Activated gamma-delta T cell (primary cell): ENCODE data around the gene CLSTN3.
A peak's percentile ranks its signal among the peaks of the same experiment; 100 is the strongest.

Experiments
- DNase-seq: peaks from one replicate; lab custom pipeline; 2025; lab: John Stamatoyannopoulos, UW

CLSTN3 gene

GRCh38 chr12:7125632-7126227, 4.4 kb upstream of the CLSTN3 start:
- no peak for DNase-seq

GRCh38 chr12:7127916-7128626, 2.1 kb upstream of the CLSTN3 start:
- no peak for DNase-seq

- DNase-seq = no peak
Observed at GRCh38 chr12:7128681-7129286, 1.4 kb upstream of the CLSTN3 start, which contains the start of gene RBP5. RBP5 (minus strand) TSS chr12:7128889; CDS start chr12:7128775, 114 bp downstream.

- no peak for DNase-seq
Observed at GRCh38 chr12:7129287-7129871, 792 bp upstream of the CLSTN3 start.

DNA sequence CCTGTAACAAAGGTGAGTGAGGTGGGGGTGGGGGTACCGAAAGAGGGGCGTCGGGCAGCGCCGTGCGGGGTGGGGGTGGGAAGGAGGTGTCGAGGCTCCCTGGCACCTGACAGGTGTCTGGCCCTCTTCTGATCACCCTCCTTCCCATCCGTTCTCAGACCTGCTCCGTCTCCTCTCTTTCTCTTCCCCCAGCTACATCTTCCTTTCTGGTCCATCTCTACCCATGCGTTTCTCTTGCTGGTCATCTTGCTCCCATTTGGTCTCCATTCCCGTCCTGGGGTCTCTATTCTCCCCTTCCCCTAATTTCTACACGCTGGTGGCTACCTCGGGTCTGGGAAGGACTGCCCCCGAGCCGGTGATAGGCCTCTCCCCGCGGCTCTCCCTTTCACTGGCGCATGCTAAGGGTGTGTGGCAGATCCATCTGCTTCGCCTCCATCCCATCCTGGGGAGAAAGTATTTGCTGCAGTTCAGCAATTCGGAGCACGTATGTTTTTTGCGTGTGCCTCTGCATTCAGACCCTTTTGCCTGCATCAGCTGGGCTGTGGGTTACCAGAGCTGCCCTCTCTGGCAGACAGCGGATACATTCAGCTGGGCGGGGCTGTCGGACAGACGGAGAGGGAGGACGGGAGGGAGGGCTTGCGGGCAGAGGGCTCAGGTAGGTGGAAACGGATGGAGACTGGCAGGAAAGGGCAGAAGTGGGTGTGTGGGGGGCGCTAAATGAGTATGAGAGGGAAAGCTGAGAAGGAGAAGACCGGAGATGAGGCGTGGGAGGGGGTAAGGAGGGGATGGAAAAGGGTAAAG, 730 bp downstream of the CLSTN3 start:
- peak; percentile 19 for DNase-seq

- DNase-seq = no peak
Observed at GRCh38 chr12:7131502-7131866, 1.3 kb downstream of the CLSTN3 start.

- DNase-seq = no peak
Observed at GRCh38 chr12:7134396-7135166, 4.4 kb downstream of the CLSTN3 start.

GRCh38 chr12:7136071-7136470, 5.9 kb downstream of the CLSTN3 start:
- no peak for DNase-seq

- no peak for DNase-seq
Observed at GRCh38 chr12:7136676-7137075, 6.5 kb downstream of the CLSTN3 start.

- DNase-seq = no peak
Observed at GRCh38 chr12:7137908-7138307, 7.7 kb downstream of the CLSTN3 start.

DNA sequence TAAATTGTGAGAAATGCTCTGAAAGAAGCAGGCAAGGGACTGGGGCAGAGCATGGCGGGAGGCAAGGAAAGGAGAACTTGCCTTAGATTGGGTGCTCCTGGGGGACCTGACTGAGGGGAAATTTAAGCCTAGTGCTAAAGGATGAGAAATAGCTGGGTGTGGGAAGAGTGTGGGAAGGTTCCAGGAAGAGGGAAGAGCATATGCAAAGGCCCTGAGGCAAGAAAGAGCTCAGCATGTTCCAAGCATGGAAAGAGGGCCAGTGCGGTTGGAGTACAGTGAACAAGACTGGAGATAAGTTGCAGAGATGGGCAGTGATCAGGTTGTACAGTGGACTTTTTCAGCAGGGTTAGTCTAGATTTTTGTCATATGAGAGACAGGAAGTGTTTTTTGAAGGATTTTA, 9.0 kb downstream of the CLSTN3 start:
- DNase-seq = no peak

DNA sequence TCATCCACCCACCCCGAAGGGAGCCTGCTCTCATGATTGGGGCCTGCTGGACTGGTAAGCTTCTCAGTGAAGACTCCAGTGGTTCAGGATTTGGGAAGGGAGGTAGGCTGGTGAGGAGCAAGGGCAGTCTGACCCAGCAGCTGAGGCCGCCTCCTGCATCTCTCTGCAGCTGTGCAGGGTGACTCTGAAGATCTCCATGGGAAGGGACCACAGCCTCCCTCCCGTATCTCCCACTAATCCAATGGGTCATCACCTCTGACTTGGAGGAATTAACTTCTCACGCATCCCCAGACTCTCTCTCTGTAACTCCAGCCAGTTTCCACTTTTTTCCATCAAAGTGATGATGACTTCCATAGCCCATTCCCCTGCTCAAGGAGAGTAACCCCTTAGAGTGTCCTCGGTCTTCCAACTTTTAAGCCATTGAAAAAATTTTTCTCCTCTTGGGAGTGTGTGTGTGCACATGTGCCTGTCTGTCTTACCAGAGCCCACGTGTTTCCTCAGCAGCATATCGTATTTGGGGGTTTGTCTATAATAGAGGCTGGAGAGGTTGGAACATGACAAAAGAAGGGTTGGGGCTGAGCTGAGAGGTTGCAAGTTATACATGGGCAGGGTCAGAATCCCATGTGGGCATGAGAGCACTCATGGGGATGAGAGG, 11.3 kb downstream of the CLSTN3 start:
- no peak for DNase-seq

- no peak for DNase-seq
Observed at GRCh38 chr12:7142056-7142644, 12.0 kb downstream of the CLSTN3 start.

- no peak for DNase-seq
Observed at GRCh38 chr12:7142809-7143465, 12.8 kb downstream of the CLSTN3 start.

GRCh38 chr12:7143564-7143963, 13.4 kb downstream of the CLSTN3 start:
- DNase-seq = no peak

DNA sequence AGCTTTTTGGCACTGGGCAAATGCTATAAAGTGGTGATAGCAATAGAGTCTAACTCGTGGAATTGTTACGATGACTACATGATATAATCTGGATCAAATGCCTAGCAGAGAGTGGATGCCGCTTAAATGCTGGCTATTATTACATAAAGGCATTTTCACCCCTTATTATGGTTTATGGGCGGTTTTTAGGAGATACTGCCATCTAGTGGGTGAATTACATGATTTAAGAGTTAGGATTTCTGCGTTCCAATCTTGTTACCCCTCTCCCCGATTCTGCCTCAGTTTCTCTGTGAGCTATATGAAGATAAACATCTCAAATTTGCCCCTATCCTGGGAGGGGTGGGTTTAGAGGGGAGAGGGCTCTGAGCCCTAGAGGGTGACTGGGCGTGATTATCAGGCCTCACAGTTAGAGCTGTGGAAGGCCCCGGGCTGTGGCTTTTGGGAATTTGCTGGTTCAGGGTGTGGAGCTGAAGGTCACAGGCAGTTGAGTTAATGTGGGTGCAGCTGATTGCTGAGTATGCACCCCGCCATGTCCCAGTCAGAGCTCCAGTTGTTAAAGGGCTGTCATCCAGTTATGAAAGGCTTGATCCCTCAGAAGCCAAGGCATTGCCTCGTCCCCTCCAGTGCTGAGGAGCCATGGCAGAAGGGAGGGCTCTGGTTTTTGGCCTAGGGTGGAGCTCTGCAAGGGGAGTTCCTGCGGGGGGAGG, 14.4 kb downstream of the CLSTN3 start:
- DNase-seq = no peak

GRCh38 chr12:7145671-7146070, 15.5 kb downstream of the CLSTN3 start:
- DNase-seq = no peak

DNA sequence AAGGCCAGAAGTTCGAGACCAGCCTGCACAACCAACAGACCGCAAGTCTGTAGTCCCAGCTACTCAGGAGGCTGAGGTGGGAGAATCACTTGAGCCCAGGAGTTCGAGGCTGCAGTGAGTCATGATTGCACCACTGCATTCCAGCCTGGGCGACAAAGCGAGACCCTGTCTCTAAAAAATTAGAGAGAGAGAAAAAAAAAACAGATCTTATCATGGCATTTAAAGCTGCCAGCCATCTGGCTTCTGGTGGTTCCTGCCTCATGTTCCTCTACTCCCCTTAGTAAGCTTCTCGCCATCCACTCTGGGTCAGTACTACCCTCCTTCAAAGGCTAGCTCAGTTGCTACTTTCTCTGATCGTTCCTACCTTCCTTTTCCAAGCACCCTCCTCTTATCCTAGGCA, 16.1 kb downstream of the CLSTN3 start:
- DNase-seq = no peak

DNA sequence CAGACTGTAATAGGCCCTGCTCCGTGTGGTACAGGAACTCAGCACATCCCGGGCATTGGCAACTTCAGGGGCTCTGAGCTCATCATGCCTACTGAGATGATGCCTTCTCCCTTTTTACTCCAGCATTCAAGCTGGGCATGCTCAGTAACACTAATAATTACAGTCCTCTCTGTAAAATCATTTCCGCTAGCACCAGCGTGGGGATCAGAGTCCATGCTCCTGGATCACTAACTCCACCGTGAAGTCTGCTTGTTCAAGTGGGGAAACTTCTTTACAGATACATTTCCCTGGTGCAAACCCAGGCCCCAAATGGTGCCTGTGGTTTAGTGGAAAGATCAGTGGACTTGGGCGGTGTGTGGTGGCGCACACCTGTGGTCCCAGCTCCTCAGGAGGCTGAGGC, 16.7 kb downstream of the CLSTN3 start:
- DNase-seq = no peak
